Osteoblast (primary cell): ENCODE results near the gene FZD7. TPM values are rescaled to one million over a fixed set of nuclear protein-coding genes. Genes with fewer than 3 reads are reported as not detected.

Source experiments
- DNase-seq: peaks from one replicate; pipeline ENCODE4 v3.0.0; 2011; ENCODE audit warnings: low spot score, mixed read lengths; ENCODE audit not compliant: insufficient read length; ENCODE audit errors: missing footprints
- H2AFZ ChIP-seq: 2 replicates; pipeline ENCODE4 v1.6.0; 2011; ENCODE audit warnings: mild to moderate bottlenecking, low read length
- H3K27ac ChIP-seq: 2 replicates; pipeline ENCODE4 v1.5.1; 2011; ENCODE audit warnings: mild to moderate bottlenecking, low read depth, low read length, moderate library complexity
- H3K27me3 ChIP-seq: 2 replicates; pipeline ENCODE4 v1.6.0; 2012; ENCODE audit warnings: mild to moderate bottlenecking, control low read depth, inconsistent platforms, low read length, moderate library complexity; ENCODE audit not compliant: insufficient read depth
- H3K36me3 ChIP-seq: 2 replicates; pipeline ENCODE4 v1.5.1; 2011; ENCODE audit warnings: mild to moderate bottlenecking, low read length, control low read depth, moderate library complexity; ENCODE audit not compliant: insufficient read depth
- H3K4me1 ChIP-seq: 2 replicates; pipeline ENCODE4 v1.5.1; 2011; ENCODE audit warnings: mild to moderate bottlenecking, low read length, control low read depth, moderate library complexity; ENCODE audit not compliant: insufficient read depth
- H3K4me2 ChIP-seq: 2 replicates; pipeline ENCODE4 v1.6.0; 2011; ENCODE audit warnings: mild to moderate bottlenecking, low read length; ENCODE audit not compliant: insufficient read depth
- H3K4me3 ChIP-seq: fragments of 200-600 bp; sonication (generic); 3 replicates; pipeline ENCODE4 v1.5.1; 2012; ENCODE audit warnings: mild to moderate bottlenecking, low read length, inconsistent platforms; ENCODE audit not compliant: insufficient read depth
- H3K79me2 ChIP-seq: 2 replicates; pipeline ENCODE4 v1.6.0; 2012; ENCODE audit warnings: mild to moderate bottlenecking, low read length, control low read depth, inconsistent platforms; ENCODE audit not compliant: insufficient read depth
- H3K9me3 ChIP-seq: 2 replicates; pipeline ENCODE4 v1.5.1; 2011; ENCODE audit warnings: low read depth, low read length, control low read depth
- H4K20me1 ChIP-seq: 2 replicates; pipeline ENCODE4 v1.6.0; 2012; ENCODE audit warnings: mild to moderate bottlenecking, low read length, control low read depth; ENCODE audit not compliant: insufficient read depth
- CTCF ChIP-seq: IDR thresholded peaks from 2 replicates; pipeline ENCODE4 v1.5.1; 2011; ENCODE audit warnings: mild to moderate bottlenecking, low read depth, low read length, moderate library complexity; ENCODE audit errors: extremely low read depth
- total RNA-seq: library from RNA; depleted of rRNA; stranded (reverse); fragments of >200 nt; gene quantifications from 2 replicates; pipeline ENCODE4 v1.2.3, GENCODE V29; 2012

The FZD7 gene
- total RNA-seq, 1 donor = 73.8 TPM

- no peak for TF ChIP-seq CTCF
- peaks cover 8% of the 10 kb centered on the region for H3K4me1 ChIP-seq
- H3K9me3 ChIP-seq = no peaks in the 10 kb centered on the region
- DNase-seq = no peak
- H4K20me1 ChIP-seq = no peaks in the 10 kb centered on the region
- no peaks in the 10 kb centered on the region for H3K27me3 ChIP-seq
- H3K36me3 ChIP-seq = no peaks in the 10 kb centered on the region
- no peak overlapping the region for H3K4me3 ChIP-seq
- no peak overlapping the region for H3K4me2 ChIP-seq
- no peak overlapping the region for H3K27ac ChIP-seq
- H2AFZ ChIP-seq = no peak overlapping the region
- no peaks in the 10 kb centered on the region for H3K79me2 ChIP-seq
Measured at GRCh38 chr2:202016579-202017227, 17.0 kb upstream of the FZD7 start.

GRCh38 chr2:202017940-202018339 is 15.7 kb upstream of the FZD7 start:
- Histone ChIP-seq H3K4me1 (peaks cover 8% of the 10 kb centered on the region), H4K20me1 (no peaks in the 10 kb centered on the region), H3K4me3 (no peak overlapping the region), H3K79me2 (no peaks in the 10 kb centered on the region), H3K36me3 (no peaks in the 10 kb centered on the region), H3K27me3 (no peaks in the 10 kb centered on the region), H3K27ac (no peak overlapping the region), H3K9me3 (no peaks in the 10 kb centered on the region), H3K4me2 (no peak overlapping the region), H2AFZ (no peak overlapping the region)
- no peak for TF ChIP-seq CTCF
- no peak for DNase-seq

- H3K9me3 ChIP-seq = no peaks in the 10 kb centered on the region
- H3K79me2 ChIP-seq = no peaks in the 10 kb centered on the region
- H3K27ac ChIP-seq = no peak overlapping the region
- H4K20me1 ChIP-seq = no peaks in the 10 kb centered on the region
- TF ChIP-seq CTCF = no peak
- H3K4me2 ChIP-seq = no peak overlapping the region
- H3K4me3 ChIP-seq = no peak overlapping the region
- no peak overlapping the region for H2AFZ ChIP-seq
- no peaks in the 10 kb centered on the region for H3K27me3 ChIP-seq
- no peak for DNase-seq
- H3K4me1 ChIP-seq = peaks cover 8% of the 10 kb centered on the region
- no peaks in the 10 kb centered on the region for H3K36me3 ChIP-seq
Measured at GRCh38 chr2:202018950-202019349, 14.7 kb upstream of the FZD7 start.

- Histone ChIP-seq H3K79me2 (no peaks in the 10 kb centered on the region), H3K27ac (no peak overlapping the region), H2AFZ (no peak overlapping the region), H3K27me3 (no peaks in the 10 kb centered on the region), H3K4me3 (no peak overlapping the region), H3K4me1 (no peaks in the 10 kb centered on the region), H3K36me3 (no peaks in the 10 kb centered on the region), H3K9me3 (no peaks in the 10 kb centered on the region), H3K4me2 (no peak overlapping the region), H4K20me1 (no peaks in the 10 kb centered on the region)
- DNase-seq = no peak
- no peak for TF ChIP-seq CTCF
Measured at GRCh38 chr2:202019689-202020450, 13.8 kb upstream of the FZD7 start.
